C4-2B (cell line): ENCODE data around the gene PRSS22.

Source experiments
- H3K27ac ChIP-seq: fragments of 450-650 bp; 2 replicates; pipeline ENCODE4 v1.5.1; 2017
- ZFX ChIP-seq: fragments of 450-650 bp; IDR thresholded peaks from 2 replicates; pipeline ENCODE4 v1.6.1; 2017
- TF ChIP-seq, protein P1 (sequence below): fragments of 450-650 bp; conservative IDR thresholded peaks from 2 replicates; pipeline ENCODE4 v1.5.1; 2017; ENCODE audit warnings: mild to moderate bottlenecking

PRSS22 gene

DNA sequence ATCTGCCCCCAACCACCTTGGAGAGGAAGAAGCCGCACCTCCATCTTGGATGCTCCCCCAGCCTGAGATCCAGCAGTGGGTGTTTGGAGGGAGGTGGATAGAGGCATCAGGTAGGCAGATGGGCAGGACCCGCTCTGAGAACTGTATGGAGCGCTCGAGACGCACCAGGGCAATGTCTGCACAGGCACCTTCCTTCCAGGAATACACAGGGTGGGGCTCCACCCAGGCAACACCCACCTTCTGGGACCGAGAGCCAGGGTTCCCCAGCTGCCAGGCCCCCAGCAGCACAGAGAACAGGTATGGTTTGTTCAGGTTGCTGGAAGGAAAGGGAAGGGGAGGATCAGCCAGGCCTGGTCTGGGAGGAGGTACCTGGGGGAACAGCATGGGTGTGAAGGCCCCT is 2.4 kb downstream of the PRSS22 start:
- H3K27ac ChIP-seq: no peak overlapping the region
- TF ChIP-seq ZFX: no peak
- TF ChIP-seq, protein P1, sequence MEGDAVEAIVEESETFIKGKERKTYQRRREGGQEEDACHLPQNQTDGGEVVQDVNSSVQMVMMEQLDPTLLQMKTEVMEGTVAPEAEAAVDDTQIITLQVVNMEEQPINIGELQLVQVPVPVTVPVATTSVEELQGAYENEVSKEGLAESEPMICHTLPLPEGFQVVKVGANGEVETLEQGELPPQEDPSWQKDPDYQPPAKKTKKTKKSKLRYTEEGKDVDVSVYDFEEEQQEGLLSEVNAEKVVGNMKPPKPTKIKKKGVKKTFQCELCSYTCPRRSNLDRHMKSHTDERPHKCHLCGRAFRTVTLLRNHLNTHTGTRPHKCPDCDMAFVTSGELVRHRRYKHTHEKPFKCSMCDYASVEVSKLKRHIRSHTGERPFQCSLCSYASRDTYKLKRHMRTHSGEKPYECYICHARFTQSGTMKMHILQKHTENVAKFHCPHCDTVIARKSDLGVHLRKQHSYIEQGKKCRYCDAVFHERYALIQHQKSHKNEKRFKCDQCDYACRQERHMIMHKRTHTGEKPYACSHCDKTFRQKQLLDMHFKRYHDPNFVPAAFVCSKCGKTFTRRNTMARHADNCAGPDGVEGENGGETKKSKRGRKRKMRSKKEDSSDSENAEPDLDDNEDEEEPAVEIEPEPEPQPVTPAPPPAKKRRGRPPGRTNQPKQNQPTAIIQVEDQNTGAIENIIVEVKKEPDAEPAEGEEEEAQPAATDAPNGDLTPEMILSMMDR: no peak

- no peak overlapping the region for H3K27ac ChIP-seq
- TF ChIP-seq, protein P1: peak; percentile 78
- TF ChIP-seq ZFX: no peak
These were observed 3.2 kb downstream of the PRSS22 start for GRCh38 chr16:2854700-2855309.

- no peak overlapping the region for H3K27ac ChIP-seq
- TF ChIP-seq ZFX: no peak
- TF ChIP-seq, protein P1: no peak
These were observed 4.4 kb downstream of the PRSS22 start for GRCh38 chr16:2853531-2854073.

DNA sequence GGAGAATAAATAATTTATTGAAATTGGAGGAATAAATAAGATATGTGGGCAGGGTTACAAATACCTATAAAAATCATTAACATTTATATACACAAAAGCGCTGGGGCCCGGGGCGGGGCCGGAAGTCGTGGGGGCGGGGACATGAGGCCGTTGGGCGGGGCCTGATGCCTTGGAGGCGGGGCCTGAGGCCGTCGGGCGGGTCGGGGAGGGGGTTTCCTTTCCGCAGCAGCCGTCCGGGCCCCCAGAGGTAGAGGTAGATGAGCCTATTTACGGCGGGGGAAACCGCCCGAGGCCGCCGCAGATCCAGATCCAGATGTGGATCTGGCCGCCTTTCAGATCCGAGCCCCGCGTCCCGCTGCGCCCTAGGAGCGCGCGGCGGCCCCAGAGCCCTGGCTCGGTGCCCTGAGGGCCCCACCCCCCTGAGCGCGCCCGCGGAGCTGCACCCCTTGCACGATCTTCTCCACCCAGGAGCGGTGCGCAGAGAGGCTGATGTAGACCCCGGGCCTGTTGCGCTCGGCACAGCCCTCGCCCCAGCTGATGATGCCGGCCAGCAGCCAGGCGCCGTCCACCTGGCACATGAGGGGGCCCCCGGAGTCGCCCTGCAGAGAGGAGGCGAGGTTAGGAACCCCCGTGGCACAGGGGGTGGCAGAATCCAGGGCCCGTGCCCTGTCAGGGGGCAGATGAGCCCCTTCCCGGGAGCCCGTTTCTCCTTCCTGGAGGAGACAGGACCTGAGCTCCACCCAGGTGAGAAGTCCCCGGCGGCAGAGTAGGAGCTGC is 5.1 kb downstream of the PRSS22 start:
- no peak overlapping the region for H3K27ac ChIP-seq
- TF ChIP-seq ZFX: no peak
- TF ChIP-seq, protein P1: no peak

DNA sequence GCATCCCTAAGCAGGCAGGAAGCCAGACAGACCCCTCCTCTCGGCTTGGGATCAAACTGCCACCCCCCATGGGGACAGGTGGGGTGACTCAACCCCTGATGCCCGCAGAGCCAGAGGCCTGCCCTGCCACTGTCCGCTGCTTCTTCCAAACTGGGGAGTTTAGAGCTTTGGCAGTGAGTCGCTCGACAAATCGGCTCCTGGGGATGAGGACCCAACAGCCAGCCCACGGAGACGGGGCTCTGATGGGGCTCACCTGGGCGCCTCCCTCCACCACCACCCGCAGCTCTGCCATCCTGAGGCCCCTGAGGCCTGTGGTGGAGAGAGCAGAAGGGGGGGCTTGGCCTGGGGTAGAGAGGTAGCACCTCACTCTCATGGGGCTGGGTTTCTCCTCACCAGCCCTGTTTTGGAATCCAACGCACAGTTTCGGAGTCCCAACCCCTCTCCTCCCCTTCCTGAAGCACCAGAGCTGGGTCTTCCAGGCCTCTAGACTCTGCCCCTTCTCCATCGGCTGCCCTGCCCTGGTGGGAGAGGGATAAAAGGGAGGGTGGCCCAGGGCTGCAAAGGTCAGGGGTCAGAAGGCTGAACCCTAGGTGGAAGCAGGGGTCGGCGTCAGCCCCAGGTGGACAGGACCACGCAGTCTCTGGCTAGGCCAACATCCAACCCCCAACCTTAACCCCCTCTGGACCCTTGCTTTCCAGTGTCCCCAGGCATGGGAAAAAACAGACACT is 5.8 kb downstream of the PRSS22 start:
- no peak overlapping the region for H3K27ac ChIP-seq
- TF ChIP-seq, protein P1: no peak
- no peak for TF ChIP-seq ZFX

- no peak overlapping the region for H3K27ac ChIP-seq
- TF ChIP-seq, protein P1: no peak
- TF ChIP-seq ZFX: no peak
These were observed 8.8 kb downstream of the PRSS22 start for GRCh38 chr16:2848933-2849725.
